AG08395 (cell line): ENCODE measurements around the gene ZEB2.

Source experiments
- DNase-seq: peaks from one replicate; pipeline ENCODE4 v3.0.0; 2012; ENCODE audit warnings: mixed read lengths, low spot score

The ZEB2 gene

DNA sequence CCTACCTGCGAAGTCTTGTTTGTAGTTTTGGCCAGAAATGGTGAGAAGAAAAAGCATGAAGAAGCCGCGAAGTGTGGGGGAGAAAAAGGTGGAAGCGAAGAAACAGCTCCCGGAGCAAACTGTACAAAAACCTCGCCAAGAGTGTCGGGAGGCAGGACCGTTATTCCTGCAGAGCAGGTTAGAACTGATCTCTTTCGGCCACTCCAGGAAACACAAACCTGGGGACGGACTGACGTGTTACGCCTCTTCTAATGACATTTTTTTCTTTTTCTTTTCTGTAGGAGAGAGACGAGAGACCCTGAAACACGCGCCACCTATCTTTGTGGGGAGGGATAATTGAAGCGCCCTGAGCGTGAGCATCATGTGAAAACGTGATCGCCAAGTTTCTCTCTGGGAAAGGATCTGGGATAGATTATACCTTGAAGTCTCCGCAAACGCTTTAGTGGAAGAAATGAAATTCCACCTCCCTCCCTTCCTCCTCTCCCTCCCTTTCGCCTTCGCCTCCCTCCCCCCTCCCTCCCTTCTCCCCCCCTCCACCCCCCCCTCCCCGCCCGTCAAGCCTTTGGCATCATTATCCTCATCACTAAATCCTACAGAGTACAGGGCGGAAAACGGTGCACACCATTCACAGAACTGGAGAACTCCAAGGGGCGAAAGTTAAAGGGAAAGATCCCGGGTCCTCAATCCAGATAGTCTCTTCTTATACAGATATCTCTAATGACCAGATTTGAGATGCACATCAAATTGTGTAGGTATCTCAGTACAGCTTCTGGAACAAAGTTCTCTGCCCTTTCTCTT lies at the start of gene ZEB2:
ZEB2 (minus strand) TSS at position 186 of the 798 bp plus-strand sequence. CDS start 2,769 bp downstream, outside the sequence.
- DNase-seq: peak; percentile 68

- no peak for DNase-seq
Observed at GRCh38 chr2:144567745-144568144, 47.8 kb upstream of the ZEB2 start.

GRCh38 chr2:144566448-144566847 lies 46.5 kb upstream of the ZEB2 start:
- DNase-seq: no peak

DNA sequence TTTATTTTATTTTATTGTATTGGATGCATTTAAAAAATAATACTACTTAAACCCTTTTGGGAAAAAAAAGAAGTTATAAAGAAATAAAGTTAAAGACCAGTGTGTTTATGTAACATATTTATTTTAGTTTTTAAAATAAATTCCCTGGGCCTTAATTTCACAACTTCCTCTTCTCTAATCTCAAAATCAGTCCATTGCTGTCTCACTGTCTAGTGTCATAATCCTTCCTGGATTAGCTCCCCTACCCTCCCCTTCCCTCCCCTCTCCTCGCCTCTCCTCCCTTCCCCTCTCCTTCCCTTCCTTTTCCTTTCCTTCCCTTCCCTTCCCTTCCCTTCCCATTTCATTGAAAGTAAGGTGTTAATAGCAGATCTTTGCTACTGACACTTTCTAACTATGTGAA lies 40.3 kb upstream of the ZEB2 start:
- no peak for DNase-seq

GRCh38 chr2:144559681-144560080 lies 39.8 kb upstream of the ZEB2 start:
- no peak for DNase-seq

DNA sequence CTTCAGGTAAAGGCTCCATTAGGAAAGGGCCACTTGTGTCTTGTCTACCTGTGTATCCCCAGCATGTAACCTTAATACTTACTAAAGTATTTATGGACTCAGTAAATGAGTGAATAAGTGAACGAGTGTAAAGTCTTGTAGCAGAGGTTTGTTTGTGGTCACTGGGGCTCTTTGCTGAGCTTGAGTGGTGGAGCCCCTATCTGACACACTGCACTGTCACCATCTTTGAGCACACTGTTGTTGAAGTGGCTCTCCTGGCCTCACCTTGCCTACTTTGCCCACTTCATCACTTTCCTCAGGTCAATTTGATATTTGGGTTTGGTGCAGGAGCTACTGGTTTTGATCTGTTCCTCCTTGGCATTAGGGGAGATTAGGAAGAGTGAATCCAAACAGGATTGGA lies 39.3 kb upstream of the ZEB2 start:
- no peak for DNase-seq

DNA sequence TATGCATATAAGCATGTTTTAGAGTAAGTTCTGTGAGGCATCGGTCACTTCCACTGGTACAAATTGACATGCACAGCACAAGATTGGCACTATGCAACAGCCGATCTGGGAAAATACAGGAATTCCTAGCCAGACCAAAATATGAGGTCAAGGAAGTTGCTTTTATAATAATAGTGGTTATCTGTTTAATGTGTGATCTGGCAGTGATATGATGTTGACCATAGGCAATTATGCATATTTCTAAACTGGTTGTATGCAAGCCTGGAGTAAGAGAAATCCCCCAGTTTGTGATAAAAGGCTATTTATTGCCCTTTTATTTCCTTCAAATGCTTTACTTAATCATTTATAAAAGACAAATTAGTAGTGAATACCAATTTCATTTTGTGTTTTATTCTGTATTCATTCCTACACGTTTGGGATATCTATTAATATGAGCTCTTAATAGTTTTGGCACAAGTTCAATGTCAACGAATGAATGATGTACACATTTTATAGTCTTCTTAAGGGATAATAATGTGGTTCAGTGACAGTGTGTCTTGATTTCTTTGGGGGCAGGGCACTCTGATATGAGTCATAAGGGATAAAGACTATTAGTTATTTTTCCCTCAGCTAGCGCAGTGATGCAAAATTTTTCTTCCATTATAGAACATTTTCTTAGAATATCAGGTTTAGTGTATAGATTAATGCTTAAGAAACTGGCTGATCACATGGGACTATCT lies 34.7 kb upstream of the ZEB2 start:
- no peak for DNase-seq

DNA sequence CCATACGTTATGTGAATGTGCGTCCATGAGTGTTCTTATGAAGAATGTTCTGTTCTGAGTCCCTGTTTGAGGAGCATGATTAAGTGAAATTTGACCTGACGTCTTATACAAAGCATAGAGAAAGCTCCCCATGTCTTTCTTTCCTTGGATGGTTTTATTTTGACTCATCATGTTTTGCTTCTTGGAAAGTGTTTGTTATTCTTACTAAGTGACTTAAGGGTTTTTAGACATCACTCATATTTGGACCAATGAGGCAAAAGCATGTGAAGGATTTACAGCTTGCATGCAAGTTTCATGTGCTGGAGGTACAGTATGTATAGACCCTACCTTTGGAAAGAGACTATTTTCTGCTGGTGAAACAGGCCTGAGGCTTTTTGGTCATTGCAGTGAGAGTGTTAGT lies 33.5 kb upstream of the ZEB2 start:
- DNase-seq: peak; percentile 49

DNA sequence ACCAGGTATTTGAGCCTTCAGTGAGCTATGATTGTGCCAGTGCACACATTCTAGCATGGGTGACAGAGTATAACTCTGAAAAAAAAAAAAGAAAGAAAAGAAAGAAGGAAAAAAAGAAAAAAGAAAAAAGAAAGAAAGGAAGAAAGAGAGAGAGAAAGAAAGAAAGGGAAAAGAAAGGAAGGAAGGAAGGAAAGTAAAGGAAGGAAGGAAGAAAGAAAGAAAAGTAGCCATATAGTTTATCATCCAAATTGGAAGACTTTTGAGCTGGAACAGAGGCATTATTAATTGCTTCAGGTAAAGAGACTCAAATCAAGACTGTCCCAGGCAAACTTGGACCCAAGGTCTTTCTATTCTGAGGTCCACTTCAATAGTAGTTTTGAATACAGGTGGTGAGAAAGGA lies 32.9 kb upstream of the ZEB2 start:
- no peak for DNase-seq

DNA sequence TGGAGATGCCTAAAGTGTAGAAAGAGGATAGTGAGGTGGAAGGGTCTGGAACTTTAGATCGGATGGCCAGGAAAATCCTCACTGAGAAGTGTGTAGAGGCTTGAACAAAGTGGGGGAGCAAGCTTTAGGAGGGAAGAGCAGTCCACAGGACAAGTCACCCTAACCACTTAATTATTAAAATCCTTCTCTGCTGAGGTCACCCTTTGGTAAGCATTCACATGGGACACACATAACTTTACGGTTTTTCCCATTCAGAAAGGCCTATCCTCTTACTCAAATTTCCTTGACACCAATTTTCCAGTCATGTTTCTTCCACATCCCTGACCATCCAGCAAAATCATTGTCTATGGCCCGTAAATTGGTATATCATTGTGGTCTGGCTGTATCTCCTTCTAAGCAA lies 31.0 kb upstream of the ZEB2 start:
- DNase-seq: peak; percentile 5

DNA sequence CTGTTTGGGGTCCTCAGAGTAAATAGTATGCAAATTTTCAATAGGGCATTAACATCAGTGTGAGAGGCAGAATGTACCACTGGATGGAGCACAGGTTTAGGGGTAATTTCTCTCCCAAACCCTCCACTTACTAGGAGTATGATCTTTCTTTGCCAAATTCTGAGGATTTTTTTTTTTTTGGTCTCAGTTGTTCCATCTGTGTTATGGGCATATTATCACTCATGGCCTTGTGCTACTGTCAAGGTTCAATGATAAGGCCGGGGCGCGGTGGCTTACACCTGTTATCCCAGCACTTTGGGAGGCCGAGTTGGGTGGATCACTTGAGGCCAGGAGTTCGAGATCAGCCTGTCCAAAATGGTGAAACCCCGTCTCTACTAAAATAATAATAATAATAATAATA lies 30.2 kb upstream of the ZEB2 start:
- DNase-seq: no peak

- no peak for DNase-seq
Observed at GRCh38 chr2:144548532-144549191, 28.7 kb upstream of the ZEB2 start.

DNA sequence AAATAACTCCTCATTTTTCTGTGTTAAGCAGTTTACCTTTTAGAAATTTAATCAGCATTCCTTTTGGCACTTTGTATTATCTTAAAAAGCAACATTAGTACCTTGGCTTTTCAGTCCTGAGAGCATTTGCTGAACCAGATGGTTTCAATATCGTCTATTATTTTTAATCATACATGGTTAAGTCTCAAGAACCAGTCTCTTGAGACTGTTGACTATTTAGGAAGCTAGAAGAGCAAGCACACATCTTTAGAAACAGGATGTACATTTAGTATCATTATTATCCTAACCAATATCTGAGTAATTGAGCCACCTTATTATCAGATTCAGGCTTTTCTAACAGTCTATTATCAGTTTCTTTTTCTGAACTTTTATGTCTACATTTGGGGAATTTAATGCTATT lies 28.2 kb upstream of the ZEB2 start:
- no peak for DNase-seq

- DNase-seq: no peak
Observed at GRCh38 chr2:144547494-144547893, 27.6 kb upstream of the ZEB2 start.

GRCh38 chr2:144546933-144547332 lies 27.0 kb upstream of the ZEB2 start:
- no peak for DNase-seq

GRCh38 chr2:144545787-144546186 lies 25.9 kb upstream of the ZEB2 start:
- DNase-seq: no peak

DNA sequence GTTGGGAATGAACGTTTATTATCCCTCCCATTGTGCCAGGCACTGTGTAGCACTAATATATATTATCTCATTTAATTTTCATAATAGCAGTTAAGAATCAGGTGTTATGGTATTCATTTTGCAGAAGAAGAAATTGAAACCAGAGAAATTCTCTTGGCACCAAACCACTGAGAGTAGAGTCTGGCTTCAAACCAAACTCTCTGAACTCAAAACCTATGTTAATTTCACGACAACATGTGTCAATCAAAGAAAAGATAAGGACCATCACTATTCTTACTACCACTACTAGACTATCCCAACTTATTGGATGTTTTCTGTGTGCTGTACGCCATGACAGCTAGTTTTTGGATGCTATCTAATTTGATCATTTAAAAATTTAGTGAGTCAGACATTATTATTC lies 24.1 kb upstream of the ZEB2 start:
- DNase-seq: no peak

- no peak for DNase-seq
Observed at GRCh38 chr2:144541396-144541795, 21.5 kb upstream of the ZEB2 start.

DNA sequence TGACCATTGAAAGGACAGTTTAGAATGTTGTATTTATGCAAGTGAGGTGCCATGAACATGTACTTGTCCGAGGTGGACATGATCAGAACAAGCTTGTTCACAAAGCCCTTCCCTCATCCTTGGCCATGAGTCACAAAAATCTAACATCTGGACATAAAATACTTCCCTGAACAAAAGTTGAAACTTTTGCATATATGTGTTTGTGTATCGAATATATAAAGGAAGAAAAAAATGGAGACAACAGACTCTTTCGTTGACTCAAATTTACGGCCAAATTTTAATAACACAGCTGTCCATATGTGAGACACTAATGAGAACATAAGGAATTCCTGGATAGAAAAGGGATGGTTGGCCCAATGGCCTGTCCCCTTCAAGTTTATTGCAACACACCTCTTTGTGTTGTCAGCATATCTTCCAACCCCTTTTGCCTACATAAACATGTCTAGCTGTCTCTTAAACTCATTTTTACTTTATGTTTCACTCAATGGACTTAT lies 19.4 kb upstream of the ZEB2 start:
- DNase-seq: no peak

DNA sequence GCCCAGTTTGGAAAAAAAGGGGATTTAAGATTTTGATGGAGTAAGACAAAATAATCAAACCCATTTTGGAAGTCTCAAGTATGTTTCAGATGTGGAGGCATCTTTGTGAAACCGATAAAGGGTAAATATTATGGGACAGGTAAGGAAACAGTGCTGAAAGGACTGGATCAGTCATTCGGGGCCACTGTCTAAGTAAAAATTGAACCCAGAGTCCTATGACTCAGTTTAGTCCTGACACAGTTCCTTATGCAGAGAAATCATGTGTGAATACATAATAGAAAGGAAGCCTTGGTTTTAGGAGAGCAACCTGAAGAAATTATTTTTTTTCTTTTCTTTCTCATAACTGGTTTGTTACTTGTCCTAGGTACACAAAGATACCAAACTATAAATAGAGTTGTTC lies 15.4 kb upstream of the ZEB2 start:
- DNase-seq: no peak

GRCh38 chr2:144533221-144533620 lies 13.3 kb upstream of the ZEB2 start:
- no peak for DNase-seq

DNA sequence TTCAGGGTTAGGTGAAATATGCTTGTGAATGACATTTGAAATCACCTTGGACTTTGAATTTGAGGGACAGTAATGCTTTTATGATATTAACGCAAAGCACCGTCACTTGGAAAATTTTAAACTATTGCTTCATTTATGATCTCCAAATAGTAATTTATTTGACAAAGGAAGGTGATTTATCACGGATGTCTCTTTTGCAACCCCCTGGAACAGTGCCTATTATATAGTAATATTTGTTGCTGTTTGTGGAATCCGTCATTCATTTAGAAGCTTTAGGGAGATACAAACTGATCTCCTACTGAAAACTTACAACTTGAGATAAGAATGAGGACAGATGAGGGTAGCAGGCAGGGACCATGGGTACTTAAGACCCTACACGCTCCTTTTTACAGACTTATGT lies 10.7 kb upstream of the ZEB2 start:
- DNase-seq: no peak

DNA sequence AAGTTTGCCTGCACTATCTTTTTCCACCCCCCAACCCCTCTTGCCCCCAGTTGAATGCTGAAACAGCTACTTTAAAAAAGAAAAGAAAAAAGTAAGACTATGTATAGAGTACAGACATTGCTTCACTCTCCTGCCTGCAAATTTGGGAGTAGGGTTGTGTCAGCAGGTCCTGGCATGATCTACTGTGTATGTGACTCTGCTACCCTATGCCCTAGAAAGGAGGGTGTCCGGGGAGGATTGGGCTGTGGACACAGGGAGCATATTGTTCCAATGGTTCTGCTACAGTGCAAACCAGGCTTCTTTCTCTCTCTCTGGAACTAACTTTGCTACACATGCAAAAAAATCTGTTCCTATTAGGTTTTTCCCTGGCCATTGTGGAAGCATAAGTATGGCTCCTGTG lies 9.9 kb upstream of the ZEB2 start:
- DNase-seq: no peak
